Measurements from ENCODE around the gene COL25A1.
"Not testable (repeated sequence)": the region's sequence is repeated elsewhere in the genome, so short reads cannot be mapped to it uniquely, and the experiment has no call there.

The COL25A1 gene

DNA sequence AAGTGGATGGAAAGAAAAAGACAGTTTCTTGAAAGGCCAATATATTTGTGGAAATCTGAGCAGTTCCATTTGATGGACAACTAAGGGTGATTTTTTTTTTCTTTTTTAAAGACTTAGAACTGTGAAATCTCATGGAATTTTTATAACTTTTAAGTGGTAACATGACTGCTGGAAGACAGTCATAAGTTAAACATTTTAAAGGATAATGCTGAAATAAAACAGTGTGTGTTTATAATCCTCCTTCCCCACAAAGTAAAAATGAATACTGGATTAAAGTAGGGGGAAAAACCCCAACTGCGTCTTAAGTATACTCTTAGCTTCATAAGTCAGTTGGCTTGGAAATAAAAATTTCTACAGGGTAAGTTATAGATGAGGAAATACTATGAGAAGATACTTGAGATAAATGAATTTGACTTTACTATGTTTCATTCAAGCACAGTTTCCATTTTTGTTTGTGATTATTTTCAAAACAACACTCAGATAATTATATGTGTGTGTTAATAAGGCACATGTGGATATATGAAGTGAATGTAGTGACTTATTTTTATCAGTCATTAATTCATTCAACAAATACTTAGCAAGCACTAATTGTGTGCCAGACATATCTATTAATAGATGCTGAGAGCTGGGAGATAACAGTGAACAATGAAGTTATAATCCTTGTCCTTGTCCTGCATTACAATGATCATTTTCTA lies 410.4 kb downstream of the COL25A1 start:
- no peak for DNase-seq

DNA sequence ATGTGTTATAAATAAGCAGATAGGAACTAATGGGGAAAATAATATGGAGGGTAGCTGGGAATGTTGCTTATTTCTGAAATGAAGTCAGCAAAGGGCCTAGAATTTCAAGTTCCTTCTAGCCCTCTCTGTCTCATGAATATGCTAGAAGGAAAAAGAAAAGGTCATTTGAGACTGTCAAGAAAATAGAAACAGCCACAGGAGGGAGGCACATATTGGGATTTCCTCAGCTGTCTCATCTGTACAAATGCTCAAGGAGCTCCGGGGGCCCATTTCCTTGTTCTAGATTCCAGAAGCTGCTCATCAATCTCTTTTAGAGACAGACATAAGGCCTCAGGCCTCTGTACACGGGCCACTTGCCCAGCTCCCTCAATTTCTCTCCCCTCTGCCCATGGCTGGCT lies 412.0 kb downstream of the COL25A1 start:
- no peak for DNase-seq

DNA sequence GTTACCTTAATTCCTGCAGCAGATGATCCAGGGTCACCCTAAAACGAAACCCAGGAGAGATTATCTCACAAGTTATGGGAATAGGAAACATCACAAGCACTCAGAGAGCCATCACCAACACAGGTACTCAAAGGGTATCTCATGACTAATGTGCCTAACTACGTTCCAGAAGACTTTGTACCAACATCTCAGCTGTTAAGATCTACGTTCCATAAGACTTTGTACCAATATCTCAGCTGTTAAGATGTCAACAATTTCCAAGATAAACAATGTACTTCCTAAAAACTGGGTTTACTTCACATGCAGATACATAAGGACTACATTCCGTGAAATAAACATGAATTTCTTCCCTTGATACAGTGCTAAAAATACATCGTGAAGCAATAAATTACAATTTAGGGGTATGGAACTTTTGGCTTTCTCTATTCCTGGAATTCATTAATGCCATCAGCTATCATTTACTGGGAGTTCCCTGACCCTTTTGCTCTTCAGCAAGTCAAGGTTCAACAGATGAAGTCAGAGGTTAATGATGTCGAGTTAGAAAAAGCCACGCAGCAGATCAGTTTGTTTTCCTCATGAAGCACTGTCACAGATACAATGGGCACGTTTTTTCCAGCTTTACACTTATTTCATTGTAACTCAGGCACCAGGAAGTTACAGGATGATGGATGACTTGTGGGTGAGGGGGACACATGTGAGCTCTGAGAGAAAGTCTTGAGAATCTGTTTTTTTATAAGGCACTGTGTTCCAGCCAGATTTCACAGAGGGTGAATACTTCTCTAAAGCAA lies 412.6 kb downstream of the COL25A1 start:
- no peak for DNase-seq

DNA sequence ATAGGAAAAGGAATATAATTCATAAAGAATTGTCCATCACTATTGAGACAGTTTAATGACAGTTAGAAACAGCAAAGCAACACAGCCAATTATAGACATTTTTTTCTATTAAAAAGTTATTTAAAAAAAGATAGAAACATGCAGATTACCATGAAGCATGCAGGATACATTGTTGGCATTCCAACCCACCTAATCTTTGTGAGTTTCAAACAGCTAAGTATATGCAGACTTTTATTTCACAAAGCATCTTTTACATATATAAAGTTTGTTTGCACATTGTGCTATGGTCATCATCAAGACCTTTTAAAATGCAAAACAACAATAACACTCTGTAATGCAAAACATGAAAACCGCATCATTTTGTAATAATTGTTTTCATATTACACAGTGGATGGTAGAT lies 413.7 kb downstream of the COL25A1 start:
- DNase-seq, result no peak

GRCh38 chr4:108887034-108887433 lies 415.4 kb downstream of the COL25A1 start:
- no peak for DNase-seq

DNA sequence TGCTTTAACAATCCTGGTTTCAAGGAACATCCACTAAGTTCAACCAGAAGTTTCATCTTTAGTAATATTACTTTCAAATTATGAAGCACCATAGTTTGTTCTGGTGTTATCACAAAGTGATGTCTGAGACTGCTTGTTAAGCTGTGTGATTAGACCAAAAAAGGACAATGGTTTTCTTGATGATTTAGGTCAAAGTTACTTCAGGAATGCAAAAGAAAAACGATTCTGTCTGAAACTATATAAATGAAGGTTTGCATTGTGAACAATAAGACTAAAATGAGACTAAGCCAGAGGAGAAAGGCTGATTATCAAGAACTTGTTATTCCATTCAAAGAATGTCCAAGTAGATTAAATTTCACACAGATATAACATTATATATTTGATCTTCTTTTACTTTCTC lies 417.2 kb downstream of the COL25A1 start:
- no peak for DNase-seq

DNA sequence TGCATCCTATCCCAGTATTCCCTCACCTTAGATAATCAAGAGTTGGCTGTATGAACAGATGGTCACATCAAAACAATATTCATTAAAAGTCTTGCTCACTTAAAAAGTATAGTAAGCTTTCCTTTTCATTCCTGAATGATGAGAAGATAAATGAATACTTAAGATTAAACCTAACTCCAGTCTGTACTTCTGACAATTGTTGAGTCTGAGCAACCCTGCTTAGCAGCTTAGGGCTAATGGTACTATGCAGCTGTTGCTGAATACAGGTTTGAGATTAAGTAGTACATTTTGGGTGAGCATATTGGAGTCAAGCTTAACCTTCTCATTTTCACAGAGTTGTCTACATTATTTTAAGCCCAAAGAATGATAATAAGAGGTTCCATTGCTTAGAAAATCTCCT lies 417.9 kb downstream of the COL25A1 start:
- no peak for DNase-seq

DNA sequence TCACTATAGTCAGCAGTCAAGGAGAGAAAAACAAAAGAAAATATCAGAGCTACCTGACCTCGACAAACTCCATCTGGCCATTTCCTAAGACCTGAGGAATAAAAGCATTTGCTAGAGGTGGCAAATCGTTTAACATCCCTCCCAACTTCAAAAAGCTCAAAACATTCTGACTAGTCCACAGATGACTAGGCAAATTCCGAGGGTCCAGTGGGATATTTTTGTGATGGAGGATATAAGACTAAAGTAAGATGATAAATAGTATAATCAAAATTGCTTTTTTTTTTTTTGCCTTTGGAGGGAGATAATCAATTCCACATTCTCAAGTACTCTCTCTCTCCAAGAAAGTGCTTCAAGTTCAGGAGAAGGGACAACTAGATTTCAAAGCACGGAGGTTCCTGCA lies 420.5 kb downstream of the COL25A1 start:
- DNase-seq, result no peak

DNA sequence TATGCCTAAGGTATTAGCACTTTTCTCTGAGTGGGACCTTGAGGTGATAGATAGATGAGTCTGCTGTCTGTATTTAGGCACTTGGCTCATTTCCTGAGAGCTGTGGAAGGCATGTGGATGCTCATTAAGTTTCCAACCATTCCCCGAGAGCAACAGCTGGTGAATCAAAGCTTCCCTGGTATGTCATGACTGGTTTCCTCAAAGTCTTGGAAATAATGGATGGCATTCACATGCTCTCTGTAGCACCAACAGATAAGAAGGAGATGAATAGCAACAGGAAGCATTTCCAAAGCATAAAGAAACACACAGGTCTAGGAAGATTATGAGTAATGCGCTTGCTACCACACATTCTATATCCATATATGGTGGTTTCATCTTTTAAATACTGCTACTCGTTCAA lies 421.3 kb downstream of the COL25A1 start:
- no peak for DNase-seq

GRCh38 chr4:108878806-108879205 lies 423.7 kb downstream of the COL25A1 start:
- DNase-seq, result no peak

DNA sequence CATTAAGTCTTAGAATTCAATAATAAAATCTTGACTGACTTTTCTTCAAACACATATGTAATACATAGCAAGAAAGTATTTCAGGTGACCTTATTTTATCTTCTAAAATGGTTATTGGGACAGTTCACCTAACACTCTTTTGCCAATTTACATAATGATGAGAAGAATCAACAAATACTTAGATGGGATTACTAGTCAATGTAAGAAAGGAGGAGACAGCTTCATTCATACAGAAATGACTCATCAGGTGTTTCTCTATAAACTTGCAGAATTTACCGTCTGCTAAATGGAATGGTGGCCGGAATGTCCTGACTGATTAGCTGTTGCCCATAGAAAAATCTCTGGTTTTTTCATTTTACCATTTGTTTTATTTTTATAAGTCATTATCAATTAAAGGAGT lies 424.6 kb downstream of the COL25A1 start:
- DNase-seq, result no peak

GRCh38 chr4:108874806-108875205 lies 427.7 kb downstream of the COL25A1 start:
- no peak for DNase-seq

DNA sequence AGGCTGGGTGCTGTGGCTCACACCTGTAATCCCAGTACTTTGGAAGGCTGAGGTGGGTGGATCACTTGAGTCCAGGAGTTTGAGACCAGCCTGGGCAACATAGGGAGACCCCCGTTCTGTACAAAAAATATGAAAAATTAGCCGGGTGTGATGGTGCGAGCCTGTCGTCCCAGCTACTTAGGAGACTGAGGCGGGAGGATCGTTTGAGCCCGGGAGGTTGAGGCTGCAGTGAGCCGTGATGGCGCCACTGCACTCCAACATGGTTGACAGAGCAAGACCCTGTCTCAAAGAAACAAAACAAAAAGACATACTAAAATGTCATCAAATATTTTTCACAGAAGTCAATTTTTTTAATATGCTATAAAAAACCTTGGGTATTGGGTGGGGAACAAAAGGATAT lies 432.5 kb downstream of the COL25A1 start:
- DNase-seq, result not testable (repeated sequence)

- DNase-seq, result no peak
Measured at GRCh38 chr4:108868606-108869227, 433.7 kb downstream of the COL25A1 start.

DNA sequence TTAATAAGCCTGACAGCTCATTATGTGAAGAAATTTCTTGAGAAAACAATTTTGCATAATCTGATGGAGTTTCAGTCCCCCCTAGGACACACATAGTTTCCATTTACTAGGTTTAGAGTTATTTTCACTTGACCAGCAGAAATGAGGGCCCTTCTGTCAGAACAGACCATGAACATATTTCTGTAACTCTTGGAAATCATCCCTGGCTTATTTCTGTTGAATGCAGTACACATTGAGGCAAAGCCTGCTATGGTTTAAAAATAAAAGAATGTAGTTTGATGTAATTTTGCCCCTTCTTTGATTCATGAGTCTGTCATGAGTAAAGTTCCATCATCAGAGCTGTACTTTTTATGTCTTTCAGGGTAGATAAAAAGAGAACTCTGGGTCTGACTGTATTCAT lies 435.0 kb downstream of the COL25A1 start:
- DNase-seq, result no peak

DNA sequence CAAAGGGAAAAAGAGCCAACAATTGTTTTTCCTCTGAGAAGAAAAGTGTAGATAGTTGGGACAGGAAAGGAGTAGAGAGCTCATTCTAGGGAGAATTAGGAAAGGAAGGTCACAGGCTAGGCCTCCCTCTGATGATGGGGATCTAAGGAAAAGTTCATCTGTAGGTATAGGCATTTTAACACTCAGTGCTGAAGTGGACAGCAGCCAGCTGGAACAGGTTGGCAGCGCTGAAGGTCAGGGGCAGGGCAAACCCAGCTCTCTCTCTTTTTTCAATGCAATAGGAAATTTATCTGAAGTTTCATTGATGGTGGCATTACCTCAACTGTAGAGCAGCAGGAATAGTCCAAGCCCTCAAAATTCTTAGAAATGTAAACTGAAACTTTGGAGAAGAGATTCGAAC lies 441.1 kb downstream of the COL25A1 start:
- no peak for DNase-seq

- no peak for DNase-seq
Measured at GRCh38 chr4:108854786-108855185, 447.7 kb downstream of the COL25A1 start.

- no peak for DNase-seq
Measured at GRCh38 chr4:108852691-108853090, 449.8 kb downstream of the COL25A1 start.

DNA sequence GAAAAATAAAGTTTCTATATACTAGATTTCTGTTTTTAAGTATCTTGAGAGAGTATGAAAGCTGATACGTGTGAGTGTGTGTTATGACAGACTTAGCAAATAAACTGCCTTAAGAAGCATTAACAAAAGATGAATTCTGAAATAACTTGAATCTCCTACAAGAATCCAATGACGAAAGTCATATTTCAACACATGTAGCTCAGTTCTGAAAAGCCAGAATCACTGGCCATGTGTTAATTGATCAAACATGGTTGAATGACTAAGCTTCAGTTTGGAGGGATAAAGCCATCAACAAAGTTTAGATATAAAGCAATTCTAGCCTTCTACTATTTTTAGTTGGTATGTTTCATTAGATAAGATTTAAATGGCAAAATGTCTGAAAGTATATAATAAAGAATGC lies 451.1 kb downstream of the COL25A1 start:
- no peak for DNase-seq

GRCh38 chr4:108850219-108850649 lies 452.2 kb downstream of the COL25A1 start:
- DNase-seq, result no peak

DNA sequence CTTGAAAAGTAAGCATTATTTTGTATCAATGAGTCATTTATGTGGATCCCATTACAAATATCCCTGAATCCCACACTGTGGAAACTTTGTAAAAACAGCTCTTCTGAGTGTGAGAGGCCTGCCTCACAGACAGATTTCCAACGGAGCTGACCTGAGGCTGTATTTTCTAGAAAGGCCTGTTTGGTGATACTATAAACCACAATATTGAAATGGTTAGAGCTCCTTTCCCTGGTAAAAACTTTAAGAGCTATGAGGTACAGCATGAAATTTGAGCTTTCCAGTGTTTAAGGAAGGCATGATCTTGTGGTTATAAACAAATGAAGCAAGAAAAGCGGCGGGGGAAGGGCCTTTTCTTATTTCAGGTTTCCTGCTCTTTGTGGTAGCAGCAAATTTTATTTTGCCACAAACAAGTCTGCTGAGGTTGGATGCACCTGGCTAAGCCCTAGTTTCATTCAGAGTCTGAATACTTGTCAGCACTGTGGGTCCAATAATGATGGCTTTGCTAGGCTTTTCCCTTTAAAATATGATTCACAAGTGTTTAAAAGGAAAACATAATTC lies 452.8 kb downstream of the COL25A1 start:
- DNase-seq, result no peak

DNA sequence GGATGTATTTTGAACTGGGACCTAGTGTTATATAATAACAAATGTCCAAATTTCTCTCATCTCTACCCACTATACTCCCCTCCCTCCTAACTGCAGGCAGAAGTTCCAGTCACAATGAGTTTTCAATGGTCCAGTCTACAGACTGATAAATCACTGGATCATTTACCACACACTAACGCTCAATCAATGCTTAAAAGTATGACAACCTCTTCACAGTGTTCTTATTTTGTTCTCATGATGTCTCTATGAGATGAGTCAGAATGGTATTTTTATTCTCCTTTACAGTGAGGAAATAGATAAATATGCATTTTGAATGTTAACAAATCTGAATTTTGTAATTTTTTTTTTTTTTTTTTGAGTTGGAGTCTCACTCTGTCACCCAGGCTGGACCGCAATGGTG lies 455.9 kb downstream of the COL25A1 start:
- DNase-seq, result no peak

GRCh38 chr4:108840426-108840975 lies 462.0 kb downstream of the COL25A1 start:
- no peak for DNase-seq

- DNase-seq, result no peak
Measured at GRCh38 chr4:108839333-108839732, 463.1 kb downstream of the COL25A1 start.

All from NCI-H1092 (cell line).